Cardiac fibroblast (primary cell): ENCODE measurements around the gene SC5D.
A peak's percentile ranks its signal among the peaks of the same experiment; 100 is the strongest.

Experiments used
- DNase-seq, 2 donors: peaks; one replicate each; pipeline versions ENCODE4 v3.0.0 to v3.0.0-alpha.2; 2010; ENCODE audit warnings: low read depth in 2 of 2
- H3K4me3 ChIP-seq, 2 donors: replicated peaks in 1 of 2; 1 replicate in 1 of 2; 2 replicates in 1 of 2; pipeline ENCODE4 v1.5.1; 2011; ENCODE audit warnings: low read depth in 2 of 2, low read length in 2 of 2, mild to moderate bottlenecking in 2 of 2, moderate library complexity in 1 of 2
- TF ChIP-seq, protein P1 (sequence below): IDR thresholded peaks from one replicate; pipeline ENCODE4 v1.5.1; 2011; ENCODE audit warnings: low read depth, mild to moderate bottlenecking, low read length, inconsistent platforms

Gene SC5D

GRCh38 chr11:121310908-121311307 is 18.3 kb downstream of the SC5D start:
- TF ChIP-seq, protein P1, sequence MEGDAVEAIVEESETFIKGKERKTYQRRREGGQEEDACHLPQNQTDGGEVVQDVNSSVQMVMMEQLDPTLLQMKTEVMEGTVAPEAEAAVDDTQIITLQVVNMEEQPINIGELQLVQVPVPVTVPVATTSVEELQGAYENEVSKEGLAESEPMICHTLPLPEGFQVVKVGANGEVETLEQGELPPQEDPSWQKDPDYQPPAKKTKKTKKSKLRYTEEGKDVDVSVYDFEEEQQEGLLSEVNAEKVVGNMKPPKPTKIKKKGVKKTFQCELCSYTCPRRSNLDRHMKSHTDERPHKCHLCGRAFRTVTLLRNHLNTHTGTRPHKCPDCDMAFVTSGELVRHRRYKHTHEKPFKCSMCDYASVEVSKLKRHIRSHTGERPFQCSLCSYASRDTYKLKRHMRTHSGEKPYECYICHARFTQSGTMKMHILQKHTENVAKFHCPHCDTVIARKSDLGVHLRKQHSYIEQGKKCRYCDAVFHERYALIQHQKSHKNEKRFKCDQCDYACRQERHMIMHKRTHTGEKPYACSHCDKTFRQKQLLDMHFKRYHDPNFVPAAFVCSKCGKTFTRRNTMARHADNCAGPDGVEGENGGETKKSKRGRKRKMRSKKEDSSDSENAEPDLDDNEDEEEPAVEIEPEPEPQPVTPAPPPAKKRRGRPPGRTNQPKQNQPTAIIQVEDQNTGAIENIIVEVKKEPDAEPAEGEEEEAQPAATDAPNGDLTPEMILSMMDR = no peak
- H3K4me3 ChIP-seq = no peak overlapping the region
- no peak for DNase-seq

- DNase-seq = no peak
- TF ChIP-seq, protein P1 = no peak
- H3K4me3 ChIP-seq = no peak overlapping the region
These were observed 18.8 kb downstream of the SC5D start for GRCh38 chr11:121311373-121311772.

GRCh38 chr11:121312483-121312882 is 19.9 kb downstream of the SC5D start:
- TF ChIP-seq, protein P1 = no peak
- H3K4me3 ChIP-seq = no peak overlapping the region
- DNase-seq = no peak

- peak; percentile 67 for DNase-seq
- TF ChIP-seq, protein P1 = peak; percentile 83
- no peak overlapping the region for H3K4me3 ChIP-seq
These were observed 26.6 kb downstream of the SC5D start for GRCh38 chr11:121318848-121319834.

DNA sequence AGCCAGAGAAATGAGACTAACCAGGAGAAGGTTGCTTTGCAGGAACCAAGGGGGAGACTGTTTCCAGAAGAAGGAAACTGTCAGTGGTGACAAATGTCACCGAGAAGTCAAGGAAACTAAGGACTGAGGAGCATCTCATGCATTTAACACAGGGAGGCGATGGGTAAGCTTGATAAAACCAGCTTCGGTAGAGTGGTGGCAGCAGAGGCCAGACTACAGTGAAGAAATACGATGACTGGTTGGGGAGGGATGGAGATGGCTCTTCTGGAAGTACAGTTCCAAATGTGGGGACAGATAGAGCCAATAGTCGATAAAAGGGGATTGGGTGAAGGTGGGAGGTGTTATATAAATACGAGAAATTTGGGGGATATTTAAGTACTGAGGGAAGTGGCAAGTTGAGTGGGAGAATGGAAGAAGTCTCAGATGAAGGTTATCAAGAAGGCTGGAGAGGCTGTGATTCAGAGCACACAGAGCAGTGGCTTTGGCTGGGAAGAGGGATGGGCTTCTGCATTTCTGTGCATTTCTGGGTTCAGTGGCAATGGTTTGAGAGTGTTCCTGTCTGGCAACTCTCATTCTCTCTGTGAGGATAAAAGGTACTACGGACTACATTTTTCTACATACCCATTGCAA is 29.2 kb downstream of the SC5D start:
- TF ChIP-seq, protein P1 = peak; percentile 20
- DNase-seq = peak; percentile 18 to 39
- no peak overlapping the region for H3K4me3 ChIP-seq

GRCh38 chr11:121323046-121323607 is 30.6 kb downstream of the SC5D start:
- no peak overlapping the region for H3K4me3 ChIP-seq
- TF ChIP-seq, protein P1 = no peak
- DNase-seq = no peak
